ENCODE data around the gene GABPB2.
A peak's percentile ranks its signal among the peaks of the same experiment; 100 is the strongest.

The GABPB2 gene

GRCh38 chr1:151133018-151133806, 62.7 kb downstream of the GABPB2 start:
- DNase-seq (ENCODE audit: low spot score), result no peak

- no peak for DNase-seq (ENCODE audit: low spot score)
These were observed 63.8 kb downstream of the GABPB2 start for GRCh38 chr1:151134396-151134795.

- no peak for DNase-seq (ENCODE audit: low spot score)
These were observed 64.4 kb downstream of the GABPB2 start for GRCh38 chr1:151134991-151135390.

GRCh38 chr1:151135433-151136385, 65.1 kb downstream of the GABPB2 start:
- no peak for DNase-seq (ENCODE audit: low spot score)

GRCh38 chr1:151137789-151138188, 67.2 kb downstream of the GABPB2 start:
- no peak for DNase-seq (ENCODE audit: low spot score)

- no peak for DNase-seq (ENCODE audit: low spot score)
These were observed 72.0 kb downstream of the GABPB2 start for GRCh38 chr1:151142411-151143056.

GRCh38 chr1:151143057-151143435, 72.5 kb downstream of the GABPB2 start:
- DNase-seq (ENCODE audit: low spot score), result no peak

GRCh38 chr1:151143986-151144385, 73.4 kb downstream of the GABPB2 start:
- no peak for DNase-seq (ENCODE audit: low spot score)

- DNase-seq (ENCODE audit: low spot score), result no peak
These were observed 74.1 kb downstream of the GABPB2 start for GRCh38 chr1:151144474-151145303.

- no peak for DNase-seq (ENCODE audit: low spot score)
These were observed 74.9 kb downstream of the GABPB2 start for GRCh38 chr1:151145304-151146071.

- no peak for DNase-seq (ENCODE audit: low spot score)
These were observed 75.5 kb downstream of the GABPB2 start for GRCh38 chr1:151146072-151146411.

- peak; percentile 85 for DNase-seq (ENCODE audit: low spot score)
These were observed 76.0 kb downstream of the GABPB2 start, which contains the start of gene SEMA6C for GRCh38 chr1:151146412-151147131. SEMA6C (minus strand) TSS chr1:151146631; CDS start chr1:151142621, 4,010 bp downstream.

- DNase-seq (ENCODE audit: low spot score), result no peak
These were observed 76.6 kb downstream of the GABPB2 start for GRCh38 chr1:151147132-151147503.

- no peak for DNase-seq (ENCODE audit: low spot score)
These were observed 77.1 kb downstream of the GABPB2 start for GRCh38 chr1:151147665-151148064.

GRCh38 chr1:151156515-151156819, 85.9 kb downstream of the GABPB2 start, which contains the start of gene TNFAIP8L2:
TNFAIP8L2 (plus strand) TSS chr1:151156649; CDS start chr1:151158698, 2,049 bp downstream.
- peak; percentile 69 for DNase-seq (ENCODE audit: low spot score)

GRCh38 chr1:151157067-151157531, 86.5 kb downstream of the GABPB2 start:
- peak; percentile 57 for DNase-seq (ENCODE audit: low spot score)

- no peak for DNase-seq (ENCODE audit: low spot score)
These were observed 87.8 kb downstream of the GABPB2 start for GRCh38 chr1:151158326-151158725.

GRCh38 chr1:151158751-151159251, 88.2 kb downstream of the GABPB2 start:
- no peak for DNase-seq (ENCODE audit: low spot score)

GRCh38 chr1:151159373-151159772, 88.8 kb downstream of the GABPB2 start:
- no peak for DNase-seq (ENCODE audit: low spot score)

GRCh38 chr1:151164732-151165280, 94.2 kb downstream of the GABPB2 start:
- DNase-seq (ENCODE audit: low spot score), result no peak

Measured in CD4-positive, alpha-beta T cell treated with Interleukin-15 for 4 hours (primary cell).